IMR-90 (cell line): ENCODE measurements around the gene CCDC77. TPM values are rescaled to one million over a fixed set of nuclear protein-coding genes. Genes with fewer than 3 reads are reported as not detected.

Experiments used
- ATAC-seq: fragments of 200-7000 bp; cut with Tn5 transposase; 2 replicates; pipeline ENCODE4 v1.9.1; 2020; ENCODE audit warnings: low read depth, mild to moderate bottlenecking, moderate library complexity
- BruUV-seq: library from RNA; stranded (reverse); fragments of 400-500 nt; replicated peaks from 2 replicates; lab custom pipeline; 2021; lab: Mats Ljungman, UMichigan
- CTCF ChIA-PET: fragments of 300-600 bp; formaldehyde crosslinking; extraction: SDS; loops from one replicate; lab custom pipeline; 2021; ENCODE audit warnings: antibody characterized with exemption; lab: Yijun Ruan, JAX
- POLR2A ChIA-PET: fragments of 300-600 bp; sonication (Branson Sonifier 250); formaldehyde crosslinking; loops from one replicate; lab custom pipeline; 2022; ENCODE audit warnings: antibody characterized with exemption; ENCODE audit not compliant: unreplicated experiment; lab: Charles Lee
- DNase-seq: peaks from one replicate; pipeline ENCODE4 v3.0.0; 2013
- H2AFZ ChIP-seq: replicated peaks from 2 replicates; pipeline ENCODE3; 2013; ENCODE audit warnings: low read length, mild to moderate bottlenecking; ENCODE audit not compliant: poor library complexity
- H2AK5ac ChIP-seq: 2 replicates; pipeline ENCODE4 v1.6.1; 2013; ENCODE audit warnings: low read depth, low read length, inconsistent platforms
- H2AK9ac ChIP-seq: replicated peaks from 2 replicates; pipeline ENCODE3; 2013; ENCODE audit warnings: mild to moderate bottlenecking, low read depth, low read length, moderate library complexity; ENCODE audit not compliant: poor library complexity
- H2BK120ac ChIP-seq: 2 replicates; pipeline ENCODE4 v1.6.1; 2013; ENCODE audit warnings: low read depth, low read length, inconsistent platforms
- H2BK15ac ChIP-seq: 3 replicates; pipeline ENCODE4 v1.6.1; 2013; ENCODE audit warnings: low read depth, low read length, inconsistent platforms
- H2BK20ac ChIP-seq: 2 replicates; pipeline ENCODE4 v1.6.1; 2013; ENCODE audit warnings: low read depth, mild to moderate bottlenecking, inconsistent platforms, low read length, moderate library complexity
- H2BK5ac ChIP-seq: 2 replicates; pipeline ENCODE4 v1.6.1; 2013; ENCODE audit warnings: mild to moderate bottlenecking, low read depth, low read length, inconsistent platforms; ENCODE audit not compliant: poor library complexity, severe bottlenecking
- H3K14ac ChIP-seq: replicated peaks from 2 replicates; pipeline ENCODE4 v1.6.1; 2013; ENCODE audit warnings: low read depth, low read length, inconsistent platforms
- H3K18ac ChIP-seq: 2 replicates; pipeline ENCODE4 v1.6.1; 2013; ENCODE audit warnings: low read depth, low read length, control low read depth
- H3K23ac ChIP-seq: 2 replicates; pipeline ENCODE4 v1.6.1; 2013; ENCODE audit warnings: low read depth, low read length, inconsistent platforms
- H3K27ac ChIP-seq: 2 replicates; pipeline ENCODE4 v1.5.1; 2013; ENCODE audit warnings: mild to moderate bottlenecking, control low read depth, low read length; ENCODE audit not compliant: insufficient read depth
- H3K27me3 ChIP-seq: 2 replicates; pipeline ENCODE4 v1.6.1; 2013; ENCODE audit warnings: low read length; ENCODE audit not compliant: control insufficient read depth, insufficient read depth
- H3K36me3 ChIP-seq: 2 replicates; pipeline ENCODE4 v1.6.1; 2013; ENCODE audit warnings: low read length, mixed read lengths; ENCODE audit not compliant: control insufficient read depth, insufficient read depth
- H3K4ac ChIP-seq: 2 replicates; pipeline ENCODE4 v1.6.1; 2013; ENCODE audit warnings: low read depth, low read length, inconsistent platforms
- H3K4me1 ChIP-seq: 2 replicates; pipeline ENCODE4 v1.6.1; 2013; ENCODE audit warnings: low read length, mixed read lengths; ENCODE audit not compliant: control insufficient read depth, insufficient read depth
- H3K4me2 ChIP-seq: 2 replicates; pipeline ENCODE4 v1.6.1; 2013; ENCODE audit warnings: low read depth, mild to moderate bottlenecking, control low read depth, low read length, moderate library complexity
- H3K4me3 ChIP-seq: 2 replicates; pipeline ENCODE4 v1.5.1; 2013; ENCODE audit warnings: low read depth, mild to moderate bottlenecking, control low read depth, low read length, moderate library complexity; ENCODE audit not compliant: insufficient read depth
- H3K56ac ChIP-seq: 2 replicates; pipeline ENCODE4 v1.6.1; 2013; ENCODE audit warnings: low read length, inconsistent platforms; ENCODE audit not compliant: insufficient read depth; ENCODE audit errors: extremely low read depth
- H3K79me1 ChIP-seq, 2 experiments: 2 replicates each; pipeline ENCODE4 v1.6.1; 2013; ENCODE audit warnings: low read length in 2 of 2, inconsistent platforms in 1 of 2, low read depth in 1 of 2
- H3K9ac ChIP-seq: 2 replicates; pipeline ENCODE4 v1.6.1; 2013; ENCODE audit warnings: low read depth, low read length, control low read depth
- H3K9me1 ChIP-seq: 2 replicates; pipeline ENCODE4 v1.6.1; 2013; ENCODE audit warnings: low read length, inconsistent platforms; ENCODE audit not compliant: insufficient read depth
- H3K9me3 ChIP-seq: 2 replicates; pipeline ENCODE4 v1.6.1; 2013; ENCODE audit warnings: low read length; ENCODE audit not compliant: control insufficient read depth, insufficient read depth
- H4K20me1 ChIP-seq: 2 replicates; pipeline ENCODE4 v1.6.1; 2013; ENCODE audit warnings: low read length, inconsistent platforms; ENCODE audit not compliant: insufficient read depth
- H4K5ac ChIP-seq: 2 replicates; pipeline ENCODE4 v1.6.1; 2013; ENCODE audit warnings: mild to moderate bottlenecking, low read depth, low read length, control low read depth
- H4K8ac ChIP-seq, 2 experiments: 2 replicates each; pipeline ENCODE4 v1.6.1; 2013; ENCODE audit warnings: low read depth in 2 of 2, low read length in 2 of 2, control low read depth in 1 of 2, inconsistent platforms in 1 of 2
- H4K91ac ChIP-seq: 2 replicates; pipeline ENCODE4 v1.6.1; 2013; ENCODE audit warnings: low read depth, low read length, inconsistent platforms; ENCODE audit not compliant: insufficient read depth
- BHLHE40 ChIP-seq: fragments of 150-350 bp; IDR thresholded peaks from 2 replicates; pipeline ENCODE4 v1.6.1; 2016; ENCODE audit warnings: mild to moderate bottlenecking, low read depth, low read length
- CEBPB ChIP-seq: IDR thresholded peaks from 2 replicates; pipeline ENCODE4 v1.6.1; 2012; ENCODE audit warnings: low read depth, low read length, improper control_type of control experiment
- CHD1 ChIP-seq: IDR thresholded peaks from 2 replicates; pipeline ENCODE4 v1.6.1; 2012; ENCODE audit warnings: low read depth, low read length, improper control_type of control experiment
- FOS ChIP-seq: fragments of 150-350 bp; IDR thresholded peaks from 2 replicates; pipeline ENCODE4 v1.6.1; 2016; ENCODE audit warnings: low read depth, low read length
- MAFK ChIP-seq: IDR thresholded peaks from 2 replicates; pipeline ENCODE4 v1.6.1; 2012; ENCODE audit warnings: low read depth, low read length, improper control_type of control experiment
- MAZ ChIP-seq: IDR thresholded peaks from 2 replicates; pipeline ENCODE4 v1.6.1; 2012; ENCODE audit warnings: low read depth, mild to moderate bottlenecking, low read length, improper control_type of control experiment, moderate library complexity, borderline replicate concordance
- MXI1 ChIP-seq: IDR thresholded peaks from 2 replicates; pipeline ENCODE4 v1.6.1; 2012; ENCODE audit warnings: low read depth, mild to moderate bottlenecking, low read length, moderate library complexity, borderline replicate concordance
- NFE2L2 ChIP-seq: fragments of 150-350 bp; IDR thresholded peaks from 2 replicates; pipeline ENCODE4 v1.6.1; 2016; ENCODE audit warnings: low read depth, mild to moderate bottlenecking, low read length
- POLR2A ChIP-seq: IDR thresholded peaks from 2 replicates; pipeline ENCODE4 v1.6.1; 2012; ENCODE audit warnings: mild to moderate bottlenecking, low read depth, low read length
- RAD21 ChIP-seq: IDR thresholded peaks from 2 replicates; pipeline ENCODE4 v1.6.1; 2012; ENCODE audit warnings: low read length, improper control_type of control experiment
- RFX5 ChIP-seq: IDR thresholded peaks from 2 replicates; pipeline ENCODE4 v1.8.0; 2012; ENCODE audit warnings: low read depth, mild to moderate bottlenecking, low read length, moderate library complexity
- SMC3 ChIP-seq: fragments of 150-350 bp; IDR thresholded peaks from 2 replicates; pipeline ENCODE4 v1.6.1; 2016; ENCODE audit warnings: low read depth, mild to moderate bottlenecking, antibody characterized with exemption, low read length, moderate library complexity
- WGBS, 2 experiments: methylation state at CpG; one replicate each; pipeline versions ENCODE4 v1.1.5 to v1.1.7; 2013; ENCODE audit warnings: missing lambda C conversion rate in 2 of 2; ENCODE audit not compliant: insufficient read length in 1 of 2; ENCODE audit errors: extremely low coverage in 2 of 2; 5-methylcytosine and 5-hydroxymethylcytosine counted together
- dilution Hi-C: fragments of 300-500 bp; cut with HindIII; formaldehyde crosslinking; loops from one replicate; pipeline ENCODE4 v1.14.3; 2018; ENCODE audit warnings: low sequenced_read_pairs; ENCODE audit not compliant: unreplicated experiment
- in situ Hi-C: fragments of 300-500 bp; cut with MboI; formaldehyde crosslinking; loops from 3 replicates; pipeline ENCODE4 v1.14.3; 2019; ENCODE audit warnings: low sequenced_read_pairs, inconsistent platforms, mixed read lengths
- intact Hi-C: fragments of 100-400 bp; cut with micrococcal nuclease; formaldehyde crosslinking; loops from 2 replicates; pipeline ENCODE4 v1.10.0; 2022
- polyA plus RNA-seq, 3 experiments: library from polyadenylated mRNA; depleted of rRNA; stranded (reverse); fragments of >200 nt; gene quantifications; 2 replicates each; pipeline ENCODE4 v1.2.3, GENCODE V29; 2012; ENCODE audit warnings: low replicate concordance in 1 of 3
- total RNA-seq: library from RNA; depleted of rRNA; stranded (reverse); fragments of >200 nt; gene quantifications from 2 replicates; pipeline ENCODE4 v1.2.3, GENCODE V29; 2012
- TF ChIP-seq, protein P1 (sequence below): conservative IDR thresholded peaks from 2 replicates; pipeline ENCODE4 v1.5.1; 2012; ENCODE audit warnings: mild to moderate bottlenecking, low read depth, low read length, improper control_type of control experiment
- TF ChIP-seq, protein P2 (sequence below): fragments of 150-350 bp; IDR thresholded peaks from 2 replicates; pipeline ENCODE4 v1.6.1; 2017; ENCODE audit warnings: mild to moderate bottlenecking, antibody characterized with exemption, low read length, low read depth
- TF ChIP-seq, protein P3 (sequence below): fragments of 150-350 bp; IDR thresholded peaks from 2 replicates; pipeline ENCODE4 v1.6.1; 2016; ENCODE audit warnings: low read depth, mild to moderate bottlenecking, low read length, moderate library complexity, borderline replicate concordance

Gene CCDC77
- total and polyA plus RNA-seq, 2 of the 4 experiments (the other 2 are of a cell fraction), result 6.6 to 7.2 TPM

DNA sequence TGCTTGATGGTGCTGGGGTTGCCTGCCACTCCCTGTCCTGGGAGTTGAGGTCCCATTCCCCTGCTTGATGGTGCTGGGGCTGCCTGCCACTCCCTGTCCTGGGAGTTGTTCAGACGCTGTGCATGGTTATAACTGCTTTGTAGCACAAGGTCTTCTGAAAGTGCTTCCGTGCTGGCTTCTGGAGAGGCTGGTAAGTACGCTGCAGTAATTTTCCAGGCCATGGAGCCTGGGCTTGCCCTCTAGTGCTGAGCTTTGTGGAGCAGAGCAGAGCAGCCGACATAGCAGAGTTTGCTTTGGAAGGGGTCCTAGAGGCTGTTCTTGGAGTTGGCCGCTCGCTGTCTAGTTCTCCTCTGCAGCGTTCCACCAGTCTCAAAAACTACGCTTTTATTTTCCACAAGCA, 64.6 kb downstream of the CCDC77 start:
- Histone ChIP-seq H3K27ac (no peak overlapping the region), H4K5ac (no peak overlapping the region), H2AK5ac (no peak overlapping the region), H3K9ac (no peak overlapping the region), H3K14ac (no peak overlapping the region), H3K18ac (no peak overlapping the region), H3K27me3 (peaks cover 60% of the 10 kb centered on the region), H4K8ac (no peak overlapping the region), H2AFZ (no peak overlapping the region), H3K9me3 (no peaks in the 10 kb centered on the region; the same call in 1 of the 2 replicates), H3K4ac (no peak overlapping the region), H4K20me1 (0 out of 2 replicates have a peak, but pooled peaks cover 2% of the 10 kb centered on the region), H2AK9ac (no peak overlapping the region), H3K4me1 (no peaks in the 10 kb centered on the region), H3K56ac (no peak overlapping the region), H2BK15ac (no peak overlapping the region), H3K36me3 (no peaks in the 10 kb centered on the region), H2BK120ac (no peak overlapping the region), H3K4me3 (no peak overlapping the region), H2BK20ac (no peak overlapping the region), H2BK5ac (no peak overlapping the region), H4K91ac (no peak overlapping the region), H3K9me1 (no peaks in the 10 kb centered on the region), H3K4me2 (no peak overlapping the region), H3K79me1 (no peaks in the 10 kb centered on the region), H3K23ac (no peak overlapping the region)
- in situ Hi-C loops, result no loop called here
- dilution Hi-C loops, result no loop called here
- ATAC-seq (no peak), DNase-seq (no peak)
- intact Hi-C loops, result no loop called here
- TF ChIP-seq, protein P1, sequence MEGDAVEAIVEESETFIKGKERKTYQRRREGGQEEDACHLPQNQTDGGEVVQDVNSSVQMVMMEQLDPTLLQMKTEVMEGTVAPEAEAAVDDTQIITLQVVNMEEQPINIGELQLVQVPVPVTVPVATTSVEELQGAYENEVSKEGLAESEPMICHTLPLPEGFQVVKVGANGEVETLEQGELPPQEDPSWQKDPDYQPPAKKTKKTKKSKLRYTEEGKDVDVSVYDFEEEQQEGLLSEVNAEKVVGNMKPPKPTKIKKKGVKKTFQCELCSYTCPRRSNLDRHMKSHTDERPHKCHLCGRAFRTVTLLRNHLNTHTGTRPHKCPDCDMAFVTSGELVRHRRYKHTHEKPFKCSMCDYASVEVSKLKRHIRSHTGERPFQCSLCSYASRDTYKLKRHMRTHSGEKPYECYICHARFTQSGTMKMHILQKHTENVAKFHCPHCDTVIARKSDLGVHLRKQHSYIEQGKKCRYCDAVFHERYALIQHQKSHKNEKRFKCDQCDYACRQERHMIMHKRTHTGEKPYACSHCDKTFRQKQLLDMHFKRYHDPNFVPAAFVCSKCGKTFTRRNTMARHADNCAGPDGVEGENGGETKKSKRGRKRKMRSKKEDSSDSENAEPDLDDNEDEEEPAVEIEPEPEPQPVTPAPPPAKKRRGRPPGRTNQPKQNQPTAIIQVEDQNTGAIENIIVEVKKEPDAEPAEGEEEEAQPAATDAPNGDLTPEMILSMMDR, result no peak
- no peak for TF ChIP-seq SMC3
- no peak for TF ChIP-seq CEBPB
- TF ChIP-seq CHD1, result no peak
- TF ChIP-seq MAZ, result no peak
- TF ChIP-seq BHLHE40, result no peak
- TF ChIP-seq MXI1, result no peak
- no peak for TF ChIP-seq RFX5
- TF ChIP-seq MAFK, result no peak
- no peak for TF ChIP-seq RAD21
- no peak for TF ChIP-seq POLR2A
- TF ChIP-seq, protein P2, sequence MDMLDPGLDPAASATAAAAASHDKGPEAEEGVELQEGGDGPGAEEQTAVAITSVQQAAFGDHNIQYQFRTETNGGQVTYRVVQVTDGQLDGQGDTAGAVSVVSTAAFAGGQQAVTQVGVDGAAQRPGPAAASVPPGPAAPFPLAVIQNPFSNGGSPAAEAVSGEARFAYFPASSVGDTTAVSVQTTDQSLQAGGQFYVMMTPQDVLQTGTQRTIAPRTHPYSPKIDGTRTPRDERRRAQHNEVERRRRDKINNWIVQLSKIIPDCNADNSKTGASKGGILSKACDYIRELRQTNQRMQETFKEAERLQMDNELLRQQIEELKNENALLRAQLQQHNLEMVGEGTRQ, result no peak
- no peak for TF ChIP-seq FOS
- TF ChIP-seq, protein P3, sequence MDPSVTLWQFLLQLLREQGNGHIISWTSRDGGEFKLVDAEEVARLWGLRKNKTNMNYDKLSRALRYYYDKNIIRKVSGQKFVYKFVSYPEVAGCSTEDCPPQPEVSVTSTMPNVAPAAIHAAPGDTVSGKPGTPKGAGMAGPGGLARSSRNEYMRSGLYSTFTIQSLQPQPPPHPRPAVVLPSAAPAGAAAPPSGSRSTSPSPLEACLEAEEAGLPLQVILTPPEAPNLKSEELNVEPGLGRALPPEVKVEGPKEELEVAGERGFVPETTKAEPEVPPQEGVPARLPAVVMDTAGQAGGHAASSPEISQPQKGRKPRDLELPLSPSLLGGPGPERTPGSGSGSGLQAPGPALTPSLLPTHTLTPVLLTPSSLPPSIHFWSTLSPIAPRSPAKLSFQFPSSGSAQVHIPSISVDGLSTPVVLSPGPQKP, result no peak
- no peak for TF ChIP-seq NFE2L2
- POLR2A ChIA-PET, result no interaction called here
- CTCF ChIA-PET, result interaction anchor here (1.3 kb wide), 1 partner anchor 12 kb away, joined by 5 read pairs; no protein-coding TSS in a partner anchor
- BruUV-seq, result no TSS peak
- WGBS, 2 experiments, result 50% methylated on average over 2 of the region's 8 CpGs; no CpG with 5 or more reads in 1 of the 2 experiments
